VCaP (cell line): ENCODE data around the gene SPAG8.

Experiments
- H3K27ac ChIP-seq: fragments of 450-650 bp; 2 replicates; pipeline ENCODE4 v1.5.1; 2017
- TF ChIP-seq, protein P1 (sequence below): fragments of 450-650 bp; conservative IDR thresholded peaks from 2 replicates; pipeline ENCODE4 v1.5.1; 2017; ENCODE audit warnings: mild to moderate bottlenecking, moderate library complexity

The SPAG8 gene

DNA sequence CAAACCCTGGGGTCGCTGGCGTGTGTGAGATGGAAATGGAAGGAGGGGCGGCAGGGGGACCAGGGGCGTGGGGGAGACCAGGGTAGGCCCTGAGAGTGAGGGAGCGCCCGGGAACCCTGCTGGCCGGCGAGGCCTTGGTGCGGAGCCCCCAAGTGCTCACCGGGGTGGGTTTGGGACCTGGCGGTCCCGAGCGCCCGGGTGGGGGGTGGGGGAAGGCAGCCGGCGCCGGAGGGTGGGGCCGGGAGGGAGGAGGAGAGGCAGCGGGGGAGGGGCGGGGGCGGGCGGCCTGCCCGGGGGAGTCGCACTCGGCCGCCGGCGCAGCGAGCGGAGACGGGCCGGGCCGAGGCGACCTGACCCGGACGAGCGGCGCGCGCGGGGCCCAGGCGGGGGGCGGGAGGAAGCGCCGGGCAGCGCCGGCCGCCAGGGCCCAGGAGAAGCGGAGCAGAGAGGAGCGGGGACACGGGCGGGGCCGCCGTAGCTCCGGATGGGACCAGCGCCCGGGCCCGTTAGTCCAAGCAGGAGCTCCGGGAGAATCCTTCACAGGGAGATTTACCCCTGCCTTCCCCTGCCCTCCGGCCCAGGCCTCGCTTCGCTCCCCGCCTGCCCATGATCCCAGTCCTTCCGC, 20.7 kb downstream of the SPAG8 start, which contains the start of gene NPR2:
NPR2 (plus strand) TSS at position 295 of the 625 bp plus-strand sequence. CDS start 818 bp downstream, outside the sequence.
- peak within 1 kb of the TSS; percentile 15; the same call in 1 of the 2 replicates for H3K27ac ChIP-seq
- TF ChIP-seq, protein P1, sequence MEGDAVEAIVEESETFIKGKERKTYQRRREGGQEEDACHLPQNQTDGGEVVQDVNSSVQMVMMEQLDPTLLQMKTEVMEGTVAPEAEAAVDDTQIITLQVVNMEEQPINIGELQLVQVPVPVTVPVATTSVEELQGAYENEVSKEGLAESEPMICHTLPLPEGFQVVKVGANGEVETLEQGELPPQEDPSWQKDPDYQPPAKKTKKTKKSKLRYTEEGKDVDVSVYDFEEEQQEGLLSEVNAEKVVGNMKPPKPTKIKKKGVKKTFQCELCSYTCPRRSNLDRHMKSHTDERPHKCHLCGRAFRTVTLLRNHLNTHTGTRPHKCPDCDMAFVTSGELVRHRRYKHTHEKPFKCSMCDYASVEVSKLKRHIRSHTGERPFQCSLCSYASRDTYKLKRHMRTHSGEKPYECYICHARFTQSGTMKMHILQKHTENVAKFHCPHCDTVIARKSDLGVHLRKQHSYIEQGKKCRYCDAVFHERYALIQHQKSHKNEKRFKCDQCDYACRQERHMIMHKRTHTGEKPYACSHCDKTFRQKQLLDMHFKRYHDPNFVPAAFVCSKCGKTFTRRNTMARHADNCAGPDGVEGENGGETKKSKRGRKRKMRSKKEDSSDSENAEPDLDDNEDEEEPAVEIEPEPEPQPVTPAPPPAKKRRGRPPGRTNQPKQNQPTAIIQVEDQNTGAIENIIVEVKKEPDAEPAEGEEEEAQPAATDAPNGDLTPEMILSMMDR: no peak

DNA sequence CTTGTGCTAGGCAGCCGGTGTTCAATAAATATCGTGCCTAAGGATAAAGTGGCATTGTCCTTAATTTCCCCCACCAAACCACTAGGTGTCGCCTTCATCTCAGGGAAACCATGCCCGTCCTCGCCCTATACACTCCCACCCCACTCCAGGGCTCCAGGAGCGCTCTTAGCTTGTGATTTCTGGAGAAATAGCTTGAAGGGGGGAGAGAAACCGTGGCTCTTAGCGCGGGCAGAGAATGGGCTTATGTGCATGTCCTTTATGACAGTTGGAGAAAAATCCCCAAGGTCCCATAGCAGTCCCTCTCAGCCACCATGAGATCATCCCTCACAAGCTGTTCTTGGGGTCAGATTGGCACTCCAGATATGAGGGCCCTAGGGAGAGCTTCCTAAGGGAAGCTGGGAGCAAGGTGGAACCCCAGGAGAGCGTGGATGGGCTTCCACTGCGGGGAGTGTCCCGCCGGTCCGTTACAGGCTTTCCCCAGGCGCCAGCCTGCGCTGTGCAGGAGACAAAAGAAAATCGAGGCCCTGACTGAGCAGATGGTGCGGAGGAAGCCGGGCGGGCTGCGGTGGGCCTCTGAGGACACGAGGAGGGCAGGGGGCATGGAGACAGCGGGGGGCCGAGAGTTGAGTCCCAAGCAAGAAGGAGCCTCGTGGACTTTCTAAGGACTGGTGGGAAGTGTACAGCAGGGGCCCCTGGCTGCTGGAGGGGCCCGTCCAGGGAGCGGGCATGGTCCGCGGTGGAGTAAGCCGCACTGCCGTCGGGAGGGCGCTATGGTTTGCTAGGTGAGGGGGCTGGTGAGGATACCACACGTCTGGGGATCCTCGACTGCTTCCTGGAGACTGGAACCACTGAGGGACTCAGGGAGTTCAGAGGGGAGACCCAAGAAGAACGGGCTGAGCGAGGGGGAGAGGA, 21.4 kb downstream of the SPAG8 start:
- TF ChIP-seq, protein P1: peak; percentile 92
- H3K27ac ChIP-seq: peak overlapping the region; percentile 15; the same call in 1 of the 2 replicates

DNA sequence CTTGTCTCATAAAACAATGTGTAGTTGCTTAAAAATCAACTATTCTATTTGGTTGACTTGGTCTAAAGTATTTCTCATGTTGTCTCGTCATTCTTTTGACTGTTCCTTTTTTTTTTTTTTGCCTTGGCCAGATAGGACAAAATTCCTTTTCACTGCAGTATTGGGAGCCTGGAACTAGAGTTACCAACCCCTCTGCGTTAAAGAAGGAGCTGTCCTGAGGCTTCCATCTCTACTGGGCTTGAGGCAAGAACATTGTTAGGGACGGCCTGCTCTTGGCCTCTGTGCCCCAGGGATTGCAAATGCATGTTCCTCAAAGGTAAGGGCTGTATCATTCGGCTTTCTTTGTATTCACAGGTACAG, 22.1 kb downstream of the SPAG8 start:
- no peak overlapping the region for H3K27ac ChIP-seq
- TF ChIP-seq, protein P1: no peak

DNA sequence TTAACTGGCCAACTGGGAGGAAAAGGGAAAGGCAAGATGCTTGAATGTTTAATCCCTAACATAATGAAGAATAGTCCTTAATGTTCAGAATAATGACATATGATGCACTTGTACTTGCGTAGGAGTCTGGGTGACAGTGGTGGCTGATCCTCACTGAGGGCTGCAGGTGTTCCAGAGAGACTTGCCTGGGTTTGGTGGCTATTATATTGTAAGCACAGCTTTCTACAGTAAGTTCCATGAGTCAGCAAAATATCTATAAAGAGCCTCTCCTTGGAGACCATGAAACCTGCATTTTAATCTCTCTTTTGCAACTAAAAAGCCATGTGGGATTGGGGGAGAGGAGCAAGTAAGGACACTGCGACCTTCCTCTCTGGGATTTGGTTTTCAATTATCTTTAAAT, 22.5 kb downstream of the SPAG8 start:
- H3K27ac ChIP-seq: no peak overlapping the region
- TF ChIP-seq, protein P1: no peak

DNA sequence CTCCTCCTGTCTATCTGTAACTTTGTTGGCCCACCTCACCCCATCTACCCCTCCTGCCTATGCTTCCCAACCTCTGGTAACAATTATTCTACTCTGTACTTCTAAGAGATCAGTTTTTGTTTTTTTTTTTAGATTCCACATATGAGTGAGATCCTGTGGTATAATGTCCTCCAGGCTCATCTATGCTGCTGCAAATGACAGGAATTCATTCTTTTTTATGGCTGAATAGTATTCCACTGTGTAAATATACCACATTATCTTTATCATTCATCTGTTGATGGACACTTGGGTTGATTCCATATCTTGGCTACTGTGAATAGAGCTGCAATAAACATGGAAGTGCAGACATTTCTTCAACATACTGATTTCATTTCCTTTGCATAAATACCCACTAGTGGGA, 28.6 kb downstream of the SPAG8 start:
- TF ChIP-seq, protein P1: no peak
- no peak overlapping the region for H3K27ac ChIP-seq

DNA sequence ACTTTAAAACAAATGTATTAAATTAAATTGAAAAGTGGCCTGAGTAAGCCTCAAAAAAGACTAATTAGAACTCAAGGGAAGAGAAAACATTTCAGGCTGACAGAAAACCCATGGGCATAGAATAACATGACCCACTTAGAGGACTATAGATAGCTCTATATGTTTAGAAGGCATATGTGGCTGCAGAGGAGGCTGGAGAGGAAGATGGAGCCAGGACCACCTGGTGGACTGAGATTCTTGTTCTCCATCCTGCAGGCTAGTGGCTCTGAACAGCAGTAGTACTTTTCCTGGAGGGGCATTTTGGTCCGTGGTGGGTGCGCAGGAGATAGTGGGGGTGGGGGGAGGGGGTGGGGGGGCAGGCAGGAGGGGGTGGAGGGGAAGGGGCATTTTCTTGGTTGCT, 31.0 kb downstream of the SPAG8 start:
- TF ChIP-seq, protein P1: no peak
- no peak overlapping the region for H3K27ac ChIP-seq

DNA sequence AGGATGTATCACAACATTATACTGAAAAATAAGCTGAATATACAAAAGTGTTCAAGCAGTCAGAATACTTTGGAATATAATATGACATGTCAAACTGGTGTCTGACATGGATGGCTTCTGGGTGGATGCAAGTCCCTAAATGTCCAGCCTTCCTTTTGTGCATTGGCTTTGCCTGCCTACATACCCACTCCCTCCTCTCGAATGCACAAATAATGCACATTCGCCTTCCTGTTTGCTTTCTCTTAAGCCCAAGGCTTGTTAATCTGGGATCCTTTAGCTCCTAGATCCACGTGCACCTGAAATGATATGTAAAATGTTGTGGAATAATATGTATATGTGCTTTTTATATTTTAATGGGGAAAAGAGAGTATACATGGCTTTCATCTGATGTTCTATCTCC, 33.6 kb downstream of the SPAG8 start:
- TF ChIP-seq, protein P1: no peak
- no peak overlapping the region for H3K27ac ChIP-seq
